Neural progenitor cell (in vitro differentiated cells): ENCODE measurements around the gene PRSS57. TPM values are rescaled to one million over a fixed set of nuclear protein-coding genes. Genes with fewer than 3 reads are reported as not detected.
"Not testable (repeated sequence)": the region's sequence is repeated elsewhere in the genome, so short reads cannot be mapped to it uniquely, and the experiment has no call there.

Source experiments
- DNase-seq: peaks from one replicate; pipeline ENCODE4 v3.0.0-alpha.2; 2016; ENCODE audit warnings: low spot score
- H2AFZ ChIP-seq: fragments of 200-600 bp; sonication (generic); replicated peaks from 2 replicates; pipeline ENCODE4 v1.6.1; 2016; ENCODE audit warnings: antibody characterized with exemption
- H3F3A ChIP-seq: fragments of 200-600 bp; sonication (generic); 2 replicates; pipeline ENCODE4 v1.6.1; 2016; ENCODE audit warnings: antibody characterized with exemption, low read depth
- H3K27ac ChIP-seq: fragments of 200-600 bp; sonication (generic); 2 replicates; pipeline ENCODE4 v1.5.1; 2016; ENCODE audit warnings: mild to moderate bottlenecking
- H3K27me3 ChIP-seq: fragments of 200-600 bp; sonication (generic); 2 replicates; pipeline ENCODE4 v1.6.1; 2016; ENCODE audit warnings: mild to moderate bottlenecking, moderate library complexity
- H3K36me3 ChIP-seq: fragments of 200-600 bp; sonication (generic); 2 replicates; pipeline ENCODE4 v1.5.1; 2016
- H3K4me1 ChIP-seq: fragments of 200-600 bp; sonication (generic); 2 replicates; pipeline ENCODE4 v1.6.1; 2016; ENCODE audit warnings: mixed run types
- H3K4me2 ChIP-seq: fragments of 200-600 bp; sonication (generic); 2 replicates; pipeline ENCODE4 v1.6.1; 2016
- H3K4me3 ChIP-seq: fragments of 200-600 bp; sonication (generic); 2 replicates; pipeline ENCODE4 v1.5.1; 2016
- H3K79me2 ChIP-seq: fragments of 200-600 bp; sonication (generic); 2 replicates; pipeline ENCODE4 v1.6.1; 2016; ENCODE audit warnings: low read depth
- H3K9ac ChIP-seq: fragments of 200-600 bp; sonication (generic); 2 replicates; pipeline ENCODE4 v1.6.1; 2016
- H3K9me3 ChIP-seq: fragments of 200-600 bp; sonication (generic); 2 replicates; pipeline ENCODE4 v1.5.1; 2016; ENCODE audit warnings: low read depth
- H4K20me1 ChIP-seq: fragments of 200-600 bp; sonication (generic); 2 replicates; pipeline ENCODE4 v1.6.1; 2016; ENCODE audit warnings: low read depth
- H3K27ac Mint-ChIP-seq: 3 replicates; pipeline ENCODE4 v1.8.0; 2021; ENCODE audit warnings: mixed read lengths
- H3K27me3 Mint-ChIP-seq: 2 replicates; pipeline ENCODE4 v1.8.0; 2022; ENCODE audit warnings: low read depth, mild to moderate bottlenecking, inconsistent platforms, moderate library complexity, mixed read lengths; ENCODE audit not compliant: insufficient read depth
- H3K36me3 Mint-ChIP-seq: 3 replicates; pipeline ENCODE4 v1.8.0; 2021; ENCODE audit warnings: mixed read lengths
- H3K4me1 Mint-ChIP-seq: 3 replicates; pipeline ENCODE4 v1.8.0; 2021; ENCODE audit warnings: mixed read lengths
- H3K4me3 Mint-ChIP-seq: 3 replicates; pipeline ENCODE4 v1.8.0; 2021; ENCODE audit warnings: mild to moderate bottlenecking, moderate library complexity, mixed read lengths
- H3K9me3 Mint-ChIP-seq: 3 replicates; pipeline ENCODE4 v1.8.0; 2020; ENCODE audit warnings: mixed read lengths
- EZH2 ChIP-seq: fragments of 200-600 bp; sonication (generic); IDR thresholded peaks from 2 replicates; pipeline ENCODE4 v1.6.1; 2017; ENCODE audit warnings: antibody characterized with exemption, mild to moderate bottlenecking, moderate library complexity
- EZH2phosphoT487 ChIP-seq: fragments of 200-600 bp; sonication (generic); IDR thresholded peaks from 2 replicates; pipeline ENCODE4 v1.6.1; 2017; ENCODE audit warnings: antibody characterized with exemption
- total RNA-seq: library from RNA; depleted of rRNA; stranded (reverse); fragments of >200 nt; gene quantifications from 2 replicates; pipeline ENCODE4 v1.2.3, GENCODE V29; 2015; ENCODE audit warnings: low replicate concordance
- TF ChIP-seq, protein P1 (sequence below): fragments of 200-600 bp; sonication (generic); IDR thresholded peaks from 2 replicates; pipeline ENCODE4 v1.5.1; 2017; ENCODE audit warnings: antibody characterized with exemption, mild to moderate bottlenecking

PRSS57 gene
- total RNA-seq, 1 donor from 2014 or later, result not detected

DNA sequence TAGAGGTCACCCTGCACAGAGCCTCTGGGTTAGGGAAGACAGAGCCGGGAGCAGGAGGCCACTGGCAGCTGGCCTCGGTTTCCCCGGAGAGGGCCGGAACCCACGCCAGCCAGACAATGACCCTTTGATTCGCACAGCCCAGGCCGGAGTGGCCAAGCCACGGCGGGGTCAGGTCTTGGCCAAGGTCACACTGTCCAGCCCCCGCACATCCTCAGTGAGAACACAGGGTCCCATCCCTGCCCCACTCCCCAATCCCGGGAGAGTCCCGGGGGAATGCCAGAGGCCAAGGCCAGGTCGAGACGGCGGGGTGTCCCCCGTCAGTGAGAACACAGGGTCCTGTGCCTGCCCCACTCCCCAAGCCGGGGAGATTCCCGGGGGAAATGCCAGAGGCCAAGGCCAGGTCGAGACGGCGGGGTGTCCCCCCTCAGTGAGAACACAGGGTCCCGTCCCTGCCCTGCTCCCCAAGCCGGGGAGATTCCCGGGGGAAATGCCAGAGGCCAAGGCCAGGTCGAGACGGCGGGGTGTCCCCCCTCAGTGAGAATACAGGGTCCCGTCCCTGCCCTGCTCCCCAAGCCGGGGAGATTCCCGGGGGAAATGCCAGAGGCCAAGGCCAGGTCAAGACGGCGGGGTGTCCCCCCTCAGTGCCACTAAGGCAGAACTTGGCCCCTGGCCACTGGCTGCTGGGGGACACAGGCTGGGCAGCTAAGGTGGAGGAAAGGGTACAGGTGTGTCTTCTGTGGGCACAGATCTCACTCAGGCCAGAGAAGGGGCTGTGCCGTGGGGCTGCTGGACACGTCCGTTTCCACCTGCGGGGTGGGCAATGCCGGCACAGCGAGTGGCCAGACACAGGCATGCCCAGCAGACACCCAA is 20.7 kb downstream of the PRSS57 start:
- Mint-ChIP-seq H3K9me3 (no peaks in the 10 kb centered on the region), H3K36me3 (no peaks in the 10 kb centered on the region), H3K27ac (no peak overlapping the region), H3K4me3 (peak overlapping the region; percentile 33), H3K4me1 (peaks cover 9% of the 10 kb centered on the region), H3K27me3 (peaks cover 12% of the 10 kb centered on the region)
- Histone ChIP-seq H3K4me1 (peaks cover 5% of the 10 kb centered on the region), H3K4me3 (no peak overlapping the region), H3K27me3 (peaks cover 46% of the 10 kb centered on the region), H2AFZ (no peak overlapping the region), H3K4me2 (no peak overlapping the region), H3K9me3 (no peaks in the 10 kb centered on the region), H3K9ac (no peak overlapping the region), H3K27ac (no peak overlapping the region), H3K79me2 (no peaks in the 10 kb centered on the region), H4K20me1 (peaks cover 24% of the 10 kb centered on the region), H3K36me3 (no peaks in the 10 kb centered on the region), H3F3A (peaks cover 20% of the 10 kb centered on the region)
- DNase-seq, result no peak
- TF ChIP-seq, protein P1, sequence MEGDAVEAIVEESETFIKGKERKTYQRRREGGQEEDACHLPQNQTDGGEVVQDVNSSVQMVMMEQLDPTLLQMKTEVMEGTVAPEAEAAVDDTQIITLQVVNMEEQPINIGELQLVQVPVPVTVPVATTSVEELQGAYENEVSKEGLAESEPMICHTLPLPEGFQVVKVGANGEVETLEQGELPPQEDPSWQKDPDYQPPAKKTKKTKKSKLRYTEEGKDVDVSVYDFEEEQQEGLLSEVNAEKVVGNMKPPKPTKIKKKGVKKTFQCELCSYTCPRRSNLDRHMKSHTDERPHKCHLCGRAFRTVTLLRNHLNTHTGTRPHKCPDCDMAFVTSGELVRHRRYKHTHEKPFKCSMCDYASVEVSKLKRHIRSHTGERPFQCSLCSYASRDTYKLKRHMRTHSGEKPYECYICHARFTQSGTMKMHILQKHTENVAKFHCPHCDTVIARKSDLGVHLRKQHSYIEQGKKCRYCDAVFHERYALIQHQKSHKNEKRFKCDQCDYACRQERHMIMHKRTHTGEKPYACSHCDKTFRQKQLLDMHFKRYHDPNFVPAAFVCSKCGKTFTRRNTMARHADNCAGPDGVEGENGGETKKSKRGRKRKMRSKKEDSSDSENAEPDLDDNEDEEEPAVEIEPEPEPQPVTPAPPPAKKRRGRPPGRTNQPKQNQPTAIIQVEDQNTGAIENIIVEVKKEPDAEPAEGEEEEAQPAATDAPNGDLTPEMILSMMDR, result no peak
- TF ChIP-seq EZH2, result no peak
- TF ChIP-seq EZH2phosphoT487, result no peak

DNA sequence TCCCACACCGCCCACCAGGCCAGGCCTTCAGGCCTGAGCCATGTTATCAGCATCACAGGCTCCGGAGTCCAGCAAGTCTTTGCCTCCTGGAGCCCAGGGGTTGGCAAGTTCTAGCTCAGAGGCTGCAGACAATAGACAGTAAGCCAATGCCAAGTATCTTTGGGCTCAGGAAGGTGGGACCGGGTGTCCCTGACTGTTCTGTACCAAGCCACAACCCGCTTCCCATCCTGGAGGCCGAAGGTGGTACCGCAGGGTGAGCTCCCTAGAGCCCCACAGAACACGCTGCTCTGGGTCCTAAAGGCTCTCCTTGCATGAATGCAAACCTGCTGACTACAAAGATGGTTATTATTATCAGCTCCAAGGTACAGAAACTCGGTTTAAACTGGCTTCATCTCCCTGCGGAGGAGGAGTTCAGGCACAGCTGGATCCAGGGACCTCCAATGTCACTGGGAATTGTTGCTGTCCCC is 24.6 kb downstream of the PRSS57 start:
- Histone ChIP-seq H4K20me1 (no peaks in the 10 kb centered on the region), H3K36me3 (no peaks in the 10 kb centered on the region), H3K9ac (no peak overlapping the region), H3F3A (peaks cover 5% of the 10 kb centered on the region), H3K4me2 (no peak overlapping the region), H3K4me3 (no peak overlapping the region), H3K27me3 (peaks cover 15% of the 10 kb centered on the region), H3K4me1 (no peaks in the 10 kb centered on the region), H2AFZ (no peak overlapping the region), H3K79me2 (no peaks in the 10 kb centered on the region), H3K9me3 (no peaks in the 10 kb centered on the region), H3K27ac (no peak overlapping the region)
- Mint-ChIP-seq H3K4me3 (no peak overlapping the region), H3K36me3 (no peaks in the 10 kb centered on the region), H3K27me3 (peaks cover 10% of the 10 kb centered on the region), H3K4me1 (peaks cover 6% of the 10 kb centered on the region), H3K9me3 (peaks cover 5% of the 10 kb centered on the region), H3K27ac (no peak overlapping the region)
- DNase-seq, result no peak
- TF ChIP-seq EZH2phosphoT487, result no peak
- no peak for TF ChIP-seq EZH2
- TF ChIP-seq, protein P1, result peak; percentile 10

DNA sequence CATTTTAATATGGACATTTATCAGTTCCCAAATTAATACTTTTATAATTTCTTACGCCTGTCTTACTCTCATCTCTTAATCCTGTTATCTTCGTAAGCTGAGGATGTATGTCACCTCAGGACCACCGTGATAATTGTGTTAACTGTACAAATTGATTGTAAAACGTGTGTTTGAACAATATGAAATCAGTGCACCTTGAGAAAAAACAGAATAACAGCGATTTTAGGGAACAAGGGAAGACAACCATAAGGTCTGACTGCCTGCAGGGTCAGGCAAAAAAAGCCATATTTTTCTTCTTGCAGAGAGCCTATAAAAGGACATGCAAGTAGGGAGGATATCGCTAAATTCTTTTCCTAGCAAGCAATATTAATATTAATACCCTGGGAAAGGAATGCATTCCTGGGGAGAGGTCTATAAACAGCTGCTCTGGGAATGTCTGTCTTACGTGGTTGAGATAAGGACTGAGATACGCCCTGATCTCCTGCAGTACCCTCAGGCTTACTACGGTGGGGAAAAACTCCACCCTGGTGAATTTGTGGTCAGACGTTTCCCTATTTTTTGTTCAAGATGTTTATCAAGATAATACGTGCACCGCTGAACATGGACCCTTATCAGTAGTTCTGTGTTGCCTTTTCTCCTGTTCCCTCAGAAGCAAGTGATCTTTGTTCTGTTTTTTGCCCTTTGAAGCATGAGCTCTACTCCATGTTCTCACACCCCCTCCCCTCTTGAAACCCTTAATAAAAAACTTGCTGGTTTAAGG is 26.4 kb downstream of the PRSS57 start:
- not testable (repeated sequence) for H3K9me3 Mint-ChIP-seq, H3K4me1 Mint-ChIP-seq, H3K4me2 ChIP-seq, DNase-seq, H3K27ac Mint-ChIP-seq, H3K36me3 Mint-ChIP-seq, H3K27ac ChIP-seq, H3F3A ChIP-seq, H2AFZ ChIP-seq, H3K9me3 ChIP-seq, H3K4me3 ChIP-seq, H3K4me3 Mint-ChIP-seq, H3K27me3 Mint-ChIP-seq, H3K36me3 ChIP-seq, H3K9ac ChIP-seq, H3K27me3 ChIP-seq, H4K20me1 ChIP-seq, H3K79me2 ChIP-seq, H3K4me1 ChIP-seq

DNA sequence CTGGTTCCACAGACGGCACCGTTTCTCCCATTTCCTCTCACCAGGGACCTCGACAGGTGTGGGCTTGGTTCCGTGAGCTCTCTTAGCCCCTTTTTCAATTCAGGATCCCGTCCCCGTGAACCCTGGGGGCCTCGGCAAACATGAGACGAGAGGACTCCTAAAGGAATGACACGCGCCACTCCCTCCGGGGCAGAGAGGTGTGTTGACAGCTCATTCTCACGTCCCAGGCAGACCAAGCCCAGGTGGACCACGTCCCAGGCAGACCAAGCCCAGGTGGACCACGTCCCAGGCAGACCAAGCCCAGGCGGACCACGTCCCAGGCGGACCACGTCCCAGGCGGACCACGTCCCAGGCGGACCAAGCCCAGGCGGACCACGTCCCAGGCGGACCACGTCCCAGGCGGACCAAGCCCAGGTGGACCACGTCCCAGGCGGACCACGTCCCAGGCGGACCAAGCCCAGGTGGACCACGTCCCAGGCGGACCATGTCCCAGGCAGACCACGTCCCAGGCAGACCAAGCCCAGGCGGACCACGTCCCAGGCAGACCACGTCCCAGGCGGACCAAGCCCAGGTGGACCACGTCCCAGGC is 28.2 kb downstream of the PRSS57 start:
- not testable (repeated sequence) for DNase-seq, H3K27ac Mint-ChIP-seq, H3K9ac ChIP-seq, H3K4me1 Mint-ChIP-seq, H4K20me1 ChIP-seq, H3K79me2 ChIP-seq, H3K4me3 Mint-ChIP-seq, H2AFZ ChIP-seq, H3K27me3 Mint-ChIP-seq, H3K27me3 ChIP-seq, H3K36me3 Mint-ChIP-seq, H3K9me3 Mint-ChIP-seq, H3K4me1 ChIP-seq, H3K36me3 ChIP-seq, H3K27ac ChIP-seq, H3K4me2 ChIP-seq, H3K4me3 ChIP-seq, H3K9me3 ChIP-seq
- H3F3A ChIP-seq, result peaks cover 11% of the 10 kb centered on the region
